SK-N-SH (cell line): ENCODE data around the gene SLC6A9. TPM values are rescaled to one million over a fixed set of nuclear protein-coding genes. Genes with fewer than 3 reads are reported as not detected.

Source experiments
- CTCF ChIA-PET: fragments of 300-600, 350-600 bp; formaldehyde crosslinking; extraction: SDS; loops from one replicate; lab custom pipeline; 2021; lab: Yijun Ruan, JAX
- POLR2A ChIA-PET: fragments of 350-600 bp; sonication (Branson Sonifier 250); formaldehyde crosslinking; extraction: SDS; loops from one replicate; lab custom pipeline; 2020; ENCODE audit warnings: antibody characterized with exemption, inconsistent platforms; lab: Yijun Ruan, JAX
- DNase-seq: peaks from one replicate; pipeline ENCODE4 v3.0.0; 2012
- H2AFZ ChIP-seq: fragments of 200-600 bp; sonication (generic); 2 replicates; pipeline ENCODE4 v1.8.1; 2016; ENCODE audit warnings: antibody characterized with exemption, mild to moderate bottlenecking, low read depth
- H3F3A ChIP-seq: fragments of 200-600 bp; sonication (generic); replicated peaks from 2 replicates; pipeline ENCODE3; 2016; ENCODE audit warnings: antibody characterized with exemption, mild to moderate bottlenecking; ENCODE audit not compliant: insufficient read depth
- H3K27ac ChIP-seq, 2 experiments: fragments of 200-500 bp in 1 of 2; fragments of 200-600 bp in 1 of 2; sonication (Bioruptor generic) in 1 of 2; sonication (generic), shearing (Covaris generic) in 1 of 2; 2 replicates each; pipeline versions ENCODE4 v1.5.1 to v1.6.1; 2014 to 2016; ENCODE audit warnings: low read depth in 2 of 2, inconsistent platforms in 1 of 2, low read length in 1 of 2, mild to moderate bottlenecking in 1 of 2, mixed read lengths in 1 of 2
- H3K27me3 ChIP-seq: fragments of 200-600 bp; sonication (generic), shearing (Covaris generic); 2 replicates; pipeline ENCODE4 v1.6.1; 2016; ENCODE audit warnings: mixed run types; ENCODE audit not compliant: insufficient read depth
- H3K36me3 ChIP-seq, 2 experiments: fragments of 200-500 bp in 1 of 2; fragments of 200-600 bp in 1 of 2; sonication (Bioruptor generic) in 1 of 2; sonication (generic) in 1 of 2; replicated peaks in 1 of 2; 2 replicates each; pipeline versions ENCODE3 to v1.5.1; 2014 to 2016; ENCODE audit warnings: low read length in 1 of 2, mild to moderate bottlenecking in 1 of 2; ENCODE audit not compliant: insufficient read depth in 2 of 2, control insufficient read depth in 1 of 2
- H3K4me1 ChIP-seq, 2 experiments: fragments of 200-500 bp in 1 of 2; fragments of 200-600 bp in 1 of 2; sonication (Bioruptor generic) in 1 of 2; sonication (generic), shearing (Covaris generic) in 1 of 2; 2 replicates each; pipeline versions ENCODE4 v1.5.1 to v1.6.1; 2014 to 2016; ENCODE audit warnings: low read depth in 1 of 2, low read length in 1 of 2, mixed run types in 1 of 2; ENCODE audit not compliant: insufficient read depth in 2 of 2, control insufficient read depth in 1 of 2
- H3K4me2 ChIP-seq: fragments of 200-600 bp; sonication (generic), shearing (Covaris generic); 2 replicates; pipeline ENCODE4 v1.6.1; 2017; ENCODE audit warnings: mixed run types
- H3K4me3 ChIP-seq, 2 experiments: fragments of 200-500 bp in 1 of 2; fragments of 200-600 bp in 1 of 2; sonication (Bioruptor generic) in 1 of 2; sonication (generic), shearing (Covaris generic) in 1 of 2; 2 replicates each; pipeline versions ENCODE4 v1.5.1 to v1.8.1; 2014 to 2016; ENCODE audit warnings: low read depth in 2 of 2, inconsistent platforms in 1 of 2, low read length in 1 of 2, mild to moderate bottlenecking in 1 of 2, mixed read lengths in 1 of 2, moderate library complexity in 1 of 2
- H3K79me2 ChIP-seq: fragments of 200-600 bp; sonication (generic); 2 replicates; pipeline ENCODE4 v1.8.1; 2017; ENCODE audit warnings: mild to moderate bottlenecking; ENCODE audit not compliant: insufficient read depth
- H3K9ac ChIP-seq: fragments of 200-600 bp; sonication (generic); 2 replicates; pipeline ENCODE4 v1.6.1; 2017; ENCODE audit warnings: mixed run types
- H3K9me2 ChIP-seq: fragments of 200-600 bp; sonication (generic); 2 replicates; pipeline ENCODE4 v1.6.1; 2017; ENCODE audit warnings: mixed run types
- H3K9me3 ChIP-seq: fragments of 200-600 bp; sonication (generic); 2 replicates; pipeline ENCODE4 v1.6.1; 2017; ENCODE audit warnings: mixed run types, mild to moderate bottlenecking, moderate library complexity
- H4K20me1 ChIP-seq: fragments of 200-600 bp; sonication (generic); 2 replicates; pipeline ENCODE4 v1.6.1; 2017; ENCODE audit warnings: mild to moderate bottlenecking, mixed run types; ENCODE audit not compliant: insufficient read depth
- CHD2 ChIP-seq: fragments of 150-350 bp; IDR thresholded peaks from 2 replicates; pipeline ENCODE4 v1.6.1; 2018; ENCODE audit warnings: low read length; ENCODE audit not compliant: partially characterized antibody
- EP300 ChIP-seq, 2 experiments: IDR thresholded peaks; 2 replicates each; pipeline versions ENCODE4 v1.4.0 to v1.6.1; 2012; ENCODE audit warnings: borderline replicate concordance in 1 of 2, low read depth in 1 of 2, low read length in 1 of 2
- EZH2phosphoT487 ChIP-seq: fragments of 200-600 bp; sonication (generic); IDR thresholded peaks from 2 replicates; pipeline ENCODE4 v1.6.1; 2017; ENCODE audit warnings: low read depth, mixed run types, mild to moderate bottlenecking, antibody characterized with exemption, moderate library complexity, borderline replicate concordance
- FOSL2 ChIP-seq: IDR thresholded peaks from 2 replicates; pipeline ENCODE4 v1.4.0; 2012; ENCODE audit warnings: low read depth, mild to moderate bottlenecking, moderate library complexity, borderline replicate concordance
- FOXJ3 ChIP-seq: sonication (generic); formaldehyde crosslinking; IDR thresholded peaks from 2 replicates; pipeline ENCODE4 v1.5.1; 2020; ENCODE audit warnings: mild to moderate bottlenecking, missing genetic modification reagents
- FOXM1 ChIP-seq: IDR thresholded peaks from 2 replicates; pipeline ENCODE4 v1.4.0; 2012; ENCODE audit warnings: low read depth, mild to moderate bottlenecking
- GABPA ChIP-seq: IDR thresholded peaks from 2 replicates; pipeline ENCODE4 v1.4.0; 2012; ENCODE audit warnings: low read depth, mild to moderate bottlenecking
- GATA2 ChIP-seq: sonication (generic); formaldehyde crosslinking; IDR thresholded peaks from 2 replicates; pipeline ENCODE4 v1.5.0; 2020; ENCODE audit warnings: mild to moderate bottlenecking, missing genetic modification reagents
- JUND ChIP-seq: IDR thresholded peaks from 2 replicates; pipeline ENCODE4 v1.4.0; 2012
- MEF2A ChIP-seq: IDR thresholded peaks from 2 replicates; pipeline ENCODE4 v1.4.0; 2012; ENCODE audit warnings: low read depth, borderline replicate concordance
- POLR2AphosphoS5 ChIP-seq: IDR thresholded peaks from 2 replicates; pipeline ENCODE4 v1.6.1; 2012; ENCODE audit warnings: low read depth, low read length
- RAD21 ChIP-seq: IDR thresholded peaks from 2 replicates; pipeline ENCODE4 v1.6.1; 2012; ENCODE audit warnings: mild to moderate bottlenecking, low read length
- RCOR1 ChIP-seq: fragments of 150-350 bp; IDR thresholded peaks from 2 replicates; pipeline ENCODE4 v1.6.1; 2017; ENCODE audit warnings: antibody characterized with exemption, low read length
- RFX5 ChIP-seq: IDR thresholded peaks from 2 replicates; pipeline ENCODE4 v1.6.1; 2012; ENCODE audit warnings: mild to moderate bottlenecking, improper control_type of control experiment, low read length
- SIN3A ChIP-seq: IDR thresholded peaks from 2 replicates; pipeline ENCODE4 v1.6.1; 2012; ENCODE audit warnings: low read depth, mild to moderate bottlenecking, low read length, moderate library complexity, borderline replicate concordance
- TAF1 ChIP-seq: IDR thresholded peaks from 2 replicates; pipeline ENCODE4 v1.6.1; 2012; ENCODE audit warnings: low read depth, mild to moderate bottlenecking, low read length, moderate library complexity, borderline replicate concordance
- TEAD4 ChIP-seq: IDR thresholded peaks from 2 replicates; pipeline ENCODE4 v1.4.0; 2012; ENCODE audit warnings: mild to moderate bottlenecking, borderline replicate concordance; ENCODE audit not compliant: insufficient read depth
- WGBS: methylation state at CpG from one replicate; pipeline ENCODE4 v1.1.6; 2017; ENCODE audit warnings: low lambda C conversion rate; 5-methylcytosine and 5-hydroxymethylcytosine counted together
- polyA plus RNA-seq, 3 experiments: library from polyadenylated mRNA; depleted of rRNA; stranded (reverse); fragments of >200 nt; gene quantifications; 2 replicates each; pipeline ENCODE4 v1.2.3, GENCODE V29; 2012
- TF ChIP-seq, protein P1 (sequence below): IDR thresholded peaks from 2 replicates; pipeline ENCODE4 v1.6.1; 2012; ENCODE audit warnings: mild to moderate bottlenecking, low read depth, low read length, moderate library complexity

Gene SLC6A9
- polyA plus RNA-seq, 1 of the 3 experiments (the other 2 are of a cell fraction), result 3.9 TPM

DNA sequence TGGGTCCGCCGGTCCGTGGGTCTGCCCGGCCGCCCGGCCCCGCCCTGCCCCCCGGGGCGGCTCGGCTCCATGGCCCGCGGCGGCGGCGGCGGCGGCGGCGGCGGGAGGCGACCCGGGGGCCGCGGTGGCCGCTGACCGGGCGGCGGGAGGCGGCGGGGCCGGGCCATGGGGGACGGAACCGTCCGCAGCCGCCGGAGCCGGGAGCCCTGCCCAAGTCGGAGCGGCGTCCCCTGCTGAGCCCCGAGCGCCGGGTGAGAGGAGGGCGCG is 52.1 kb downstream of the SLC6A9 start:
- H3K36me3 ChIP-seq, result peaks cover 16 to 26% of the 10 kb centered on the region in 2 experiments
- H3F3A ChIP-seq, result peaks cover 4% of the 10 kb centered on the region
- CTCF ChIA-PET, result interaction anchor here (1.6 kb wide), 1 partner anchor 11 kb away, joined by 10 read pairs; no protein-coding TSS in a partner anchor
- 0% methylated on average over 4 of the region's 45 CpGs for WGBS
- H3K79me2 ChIP-seq, result peaks cover 75% of the 10 kb centered on the region
- H3K4me2 ChIP-seq, result peak overlapping the region; percentile 94; the same call in 1 of the 2 replicates
- H3K27me3 ChIP-seq, result no peaks in the 10 kb centered on the region
- TF ChIP-seq EZH2phosphoT487 (no peak), RAD21 (no peak), RCOR1 (no peak), TAF1 (no peak)
- peak overlapping the region; percentile 81; the same call in 1 of the 2 replicates for H3K9ac ChIP-seq
- POLR2A ChIA-PET, result no interaction called here
- peaks cover 6 to 44% of the 10 kb centered on the region in 2 experiments; a peak in 1 of 4 replicates for H3K4me1 ChIP-seq
- no peaks in the 10 kb centered on the region for H3K9me2 ChIP-seq
- H2AFZ ChIP-seq, result no peak overlapping the region
- peak overlapping the region; percentile 37 to 74; a peak in 3 of 4 replicates for H3K27ac ChIP-seq
- H3K4me3 ChIP-seq, result peak overlapping the region; percentile 59 to 71
- no peaks in the 10 kb centered on the region for H3K9me3 ChIP-seq
- H4K20me1 ChIP-seq, result peaks cover 20% of the 10 kb centered on the region
- no peak for DNase-seq

DNA sequence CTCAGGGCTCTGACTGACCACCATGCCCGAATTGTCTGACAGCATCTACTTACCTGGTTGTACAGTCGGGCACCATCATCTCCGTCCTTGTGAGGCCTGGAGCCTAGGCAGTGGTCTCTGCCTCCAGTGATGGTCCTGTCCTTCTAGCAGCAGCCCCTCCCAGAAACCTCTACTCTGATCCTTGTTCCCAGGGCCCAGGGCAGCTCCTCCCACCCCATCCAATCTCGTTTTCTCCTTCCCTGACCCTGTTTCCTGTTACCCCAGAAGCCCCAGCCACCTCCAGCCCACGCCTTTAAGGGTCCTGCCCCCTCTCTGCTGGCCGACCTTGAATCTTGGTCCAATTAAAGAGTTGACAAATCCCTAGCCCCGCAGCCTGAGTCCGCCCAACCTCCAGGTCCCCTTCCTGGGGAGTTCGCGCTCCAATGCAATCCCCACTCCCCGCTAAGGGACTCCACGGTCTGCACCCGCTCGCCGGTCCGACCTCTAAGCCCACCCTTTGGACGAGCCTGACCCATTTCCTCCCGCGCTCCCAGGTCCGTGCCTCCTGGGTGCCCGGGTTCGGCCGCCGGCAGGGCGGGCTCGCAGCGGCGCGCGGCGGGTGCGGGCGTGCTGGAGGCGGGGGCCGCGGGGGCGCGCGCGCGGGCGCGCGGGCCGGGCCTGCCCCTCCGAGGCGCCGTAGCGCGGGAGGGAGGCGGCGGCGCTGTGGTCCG is 52.6 kb downstream of the SLC6A9 start, which contains the start of gene B4GALT2:
B4GALT2 (plus strand) TSS at position 660 of the 710 bp plus-strand sequence. CDS start 1,951 bp downstream, outside the sequence.
- peak within 1 kb of the TSS; percentile 59 to 85 for H3K4me3 ChIP-seq
- TF ChIP-seq SIN3A (no peak), POLR2AphosphoS5 (peak; percentile 35)
- TF ChIP-seq, all 33 proteins: peak for 1
- peak; percentile 94 for DNase-seq
- ChIA-PET CTCF (interaction anchor here (0.9 to 1.2 kb wide), 3 partner anchors 33 to 216 kb away, joined by 3 to 5 read pairs (median 3); partner anchors contain the start of gene IPO13), POLR2A (no interaction called here)
- Histone ChIP-seq H2AFZ (peak within 1 kb of the TSS; percentile 79; the same call in 1 of the 2 replicates), H3K27me3 (no peaks in the 10 kb centered on the region), H3K9me3 (no peaks in the 10 kb centered on the region), H4K20me1 (peaks cover 20% of the 10 kb centered on the region), H3K9me2 (no peaks in the 10 kb centered on the region), H3K4me2 (peak within 1 kb of the TSS; percentile 94), H3F3A (peaks cover 7% of the 10 kb centered on the region), H3K79me2 (peaks cover 75% of the 10 kb centered on the region), H3K27ac (peak within 1 kb of the TSS; percentile 37 to 74), H3K9ac (peak within 1 kb of the TSS; percentile 82), H3K4me1 (peaks cover 8 to 49% of the 10 kb centered on the region in 2 experiments; a peak in 1 of 4 replicates), H3K36me3 (peaks cover 16 to 26% of the 10 kb centered on the region in 2 experiments)
- 10% methylated on average over 21 of the region's 54 CpGs for WGBS

DNA sequence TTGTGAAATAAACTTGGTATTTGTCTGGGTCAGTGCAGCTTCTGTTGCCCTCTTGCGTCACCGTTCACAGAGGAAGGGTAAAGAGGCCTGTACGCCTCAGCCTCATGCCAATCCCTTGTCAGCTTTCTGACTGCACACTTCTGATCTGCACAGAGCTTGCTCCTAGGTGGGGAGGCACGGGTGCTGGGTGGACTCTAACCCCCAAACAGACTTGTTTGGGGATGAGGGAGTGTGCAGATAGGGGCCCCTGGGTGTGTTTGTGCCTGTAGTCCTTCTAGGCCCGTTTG is 53.1 kb downstream of the SLC6A9 start:
- WGBS, result 78% methylated on average over 4 of the region's 5 CpGs
- Histone ChIP-seq H3K9me3 (no peaks in the 10 kb centered on the region), H3F3A (peaks cover 9% of the 10 kb centered on the region), H3K27ac (no peak overlapping the region), H3K9ac (peak overlapping the region; percentile 82; the same call in 1 of the 2 replicates), H3K79me2 (peaks cover 75% of the 10 kb centered on the region), H2AFZ (no peak overlapping the region), H3K9me2 (no peaks in the 10 kb centered on the region), H3K4me2 (peak overlapping the region; percentile 88), H3K4me1 (peaks cover 8 to 50% of the 10 kb centered on the region in 2 experiments; a peak in 1 of 4 replicates), H4K20me1 (peaks cover 20% of the 10 kb centered on the region), H3K27me3 (no peaks in the 10 kb centered on the region), H3K4me3 (peak overlapping the region; percentile 59 to 85), H3K36me3 (peaks cover 16 to 31% of the 10 kb centered on the region in 2 experiments)
- CTCF ChIA-PET, result interaction anchor here (0.9 to 1.2 kb wide), 3 partner anchors 32 to 215 kb away, joined by 3 to 5 read pairs (median 3); partner anchors contain the start of gene IPO13
- POLR2A ChIA-PET, result interaction anchor here (0.7 kb wide), 1 partner anchor 8 kb away, joined by 3 read pairs; the partner anchor contains the start of gene DPH2
- no peak for DNase-seq
- TF ChIP-seq FOSL2 (no peak), MEF2A (no peak), FOXM1 (no peak), GABPA (no peak), JUND (no peak), EP300 (IDR thresholded peaks at IDR 0.05; ENCODE audit: borderline replicate concordance in 1 of 2, low read depth in 1 of 2, low read length in 1 of 2) (no peak), CHD2 (no peak), FOXJ3 (CRISPR knock-in tag) (no peak), TEAD4 (no peak), POLR2AphosphoS5 (no peak), GATA2 (CRISPR knock-in tag) (no peak), RFX5 (no peak)
- TF ChIP-seq, protein P1, sequence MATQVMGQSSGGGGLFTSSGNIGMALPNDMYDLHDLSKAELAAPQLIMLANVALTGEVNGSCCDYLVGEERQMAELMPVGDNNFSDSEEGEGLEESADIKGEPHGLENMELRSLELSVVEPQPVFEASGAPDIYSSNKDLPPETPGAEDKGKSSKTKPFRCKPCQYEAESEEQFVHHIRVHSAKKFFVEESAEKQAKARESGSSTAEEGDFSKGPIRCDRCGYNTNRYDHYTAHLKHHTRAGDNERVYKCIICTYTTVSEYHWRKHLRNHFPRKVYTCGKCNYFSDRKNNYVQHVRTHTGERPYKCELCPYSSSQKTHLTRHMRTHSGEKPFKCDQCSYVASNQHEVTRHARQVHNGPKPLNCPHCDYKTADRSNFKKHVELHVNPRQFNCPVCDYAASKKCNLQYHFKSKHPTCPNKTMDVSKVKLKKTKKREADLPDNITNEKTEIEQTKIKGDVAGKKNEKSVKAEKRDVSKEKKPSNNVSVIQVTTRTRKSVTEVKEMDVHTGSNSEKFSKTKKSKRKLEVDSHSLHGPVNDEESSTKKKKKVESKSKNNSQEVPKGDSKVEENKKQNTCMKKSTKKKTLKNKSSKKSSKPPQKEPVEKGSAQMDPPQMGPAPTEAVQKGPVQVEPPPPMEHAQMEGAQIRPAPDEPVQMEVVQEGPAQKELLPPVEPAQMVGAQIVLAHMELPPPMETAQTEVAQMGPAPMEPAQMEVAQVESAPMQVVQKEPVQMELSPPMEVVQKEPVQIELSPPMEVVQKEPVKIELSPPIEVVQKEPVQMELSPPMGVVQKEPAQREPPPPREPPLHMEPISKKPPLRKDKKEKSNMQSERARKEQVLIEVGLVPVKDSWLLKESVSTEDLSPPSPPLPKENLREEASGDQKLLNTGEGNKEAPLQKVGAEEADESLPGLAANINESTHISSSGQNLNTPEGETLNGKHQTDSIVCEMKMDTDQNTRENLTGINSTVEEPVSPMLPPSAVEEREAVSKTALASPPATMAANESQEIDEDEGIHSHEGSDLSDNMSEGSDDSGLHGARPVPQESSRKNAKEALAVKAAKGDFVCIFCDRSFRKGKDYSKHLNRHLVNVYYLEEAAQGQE, result no peak
